NOMO-1 treated with DMSO at 0.1 percent for 48 hours (cell line): ENCODE measurements around the gene PGD.

Source experiments
- DNase-seq: peaks from one replicate; lab custom pipeline; 2025; ENCODE audit not compliant: unreplicated experiment; lab: John Stamatoyannopoulos, UW

The PGD gene

DNA sequence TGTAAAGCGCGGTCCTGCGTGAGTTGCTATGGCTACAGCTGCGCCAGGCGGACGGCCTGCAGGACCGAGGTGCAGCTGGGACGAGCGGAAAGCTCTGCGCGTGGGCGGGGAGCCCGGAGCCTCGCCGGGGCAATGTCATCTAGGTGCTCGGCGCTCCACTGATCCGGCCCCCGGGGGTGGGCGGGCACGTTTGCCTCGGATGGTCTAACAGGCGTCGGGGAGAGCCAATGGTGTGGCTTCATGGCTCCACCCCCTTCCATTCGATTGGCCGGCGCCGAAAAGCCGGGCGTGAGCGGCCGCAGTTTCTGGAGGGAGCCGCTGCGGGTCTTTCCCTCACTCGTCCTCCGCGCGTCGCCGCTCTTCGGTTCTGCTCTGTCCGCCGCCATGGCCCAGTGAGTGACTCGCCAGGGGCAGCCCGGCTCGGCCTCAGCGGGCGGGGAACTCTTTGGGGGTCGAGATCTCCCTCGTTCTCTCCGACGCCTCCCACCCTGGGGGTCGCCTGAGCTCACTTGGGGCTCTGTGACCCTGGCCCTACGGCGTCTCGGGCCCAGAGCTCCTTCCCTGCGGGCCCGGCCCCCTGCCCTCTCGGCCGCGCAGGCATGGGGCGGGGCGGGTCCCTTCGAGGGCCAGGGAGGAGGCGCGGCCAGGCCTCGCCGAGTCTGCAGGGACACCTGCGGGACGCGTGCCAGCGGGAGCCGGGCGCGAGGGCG, at the start of gene PGD:
Gene PGD (plus strand): TSS at position 331 of the 710 bp plus-strand sequence. CDS start 54 bp downstream, at position 385.
- DNase-seq, result peak; percentile 98

GRCh38 chr1:10353282-10353681, 45.6 kb upstream of the PGD start:
- DNase-seq, result no peak

DNA sequence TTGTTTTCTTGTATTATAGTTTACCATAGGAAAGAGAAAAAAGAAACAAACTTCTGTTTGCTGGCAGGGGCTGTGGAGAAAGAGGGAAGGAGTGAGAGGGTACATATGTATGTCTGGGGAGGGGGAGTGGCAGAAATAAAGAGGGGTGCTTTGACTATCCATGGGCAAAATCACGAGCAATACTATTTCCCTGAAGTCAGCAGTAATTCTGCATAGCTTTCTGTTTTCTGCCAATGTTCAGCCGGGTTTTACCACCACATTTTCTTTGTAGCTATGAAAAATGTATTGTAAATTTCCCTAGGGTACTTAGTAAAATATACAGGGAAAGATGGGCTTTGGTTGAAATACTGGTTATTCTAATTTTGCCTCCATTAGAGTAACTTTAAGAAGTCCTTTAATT, 45.2 kb upstream of the PGD start:
- DNase-seq, result no peak

DNA sequence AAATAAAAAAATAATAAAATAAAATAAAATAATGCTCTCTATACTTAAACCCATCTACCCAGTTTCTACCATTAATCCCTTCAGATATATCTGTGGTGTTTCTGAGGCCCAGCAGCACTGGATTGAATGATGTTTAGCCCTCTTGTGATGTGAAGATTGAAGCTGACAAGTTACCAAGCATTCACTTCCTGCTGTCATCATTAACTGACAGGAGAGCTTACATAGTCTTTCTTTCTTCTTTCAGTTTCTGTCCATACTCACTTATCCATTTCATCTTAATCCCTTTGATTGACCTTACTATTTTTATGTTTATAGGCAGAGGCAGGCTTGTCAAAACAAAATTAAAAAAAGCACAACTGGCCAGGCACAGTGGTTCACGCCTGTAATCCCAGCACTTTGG, 38.8 kb upstream of the PGD start:
- DNase-seq, result peak; percentile 0

- no peak for DNase-seq
Observed at GRCh38 chr1:10361515-10361914, 37.3 kb upstream of the PGD start.

GRCh38 chr1:10368194-10368593, 30.7 kb upstream of the PGD start:
- DNase-seq, result no peak

DNA sequence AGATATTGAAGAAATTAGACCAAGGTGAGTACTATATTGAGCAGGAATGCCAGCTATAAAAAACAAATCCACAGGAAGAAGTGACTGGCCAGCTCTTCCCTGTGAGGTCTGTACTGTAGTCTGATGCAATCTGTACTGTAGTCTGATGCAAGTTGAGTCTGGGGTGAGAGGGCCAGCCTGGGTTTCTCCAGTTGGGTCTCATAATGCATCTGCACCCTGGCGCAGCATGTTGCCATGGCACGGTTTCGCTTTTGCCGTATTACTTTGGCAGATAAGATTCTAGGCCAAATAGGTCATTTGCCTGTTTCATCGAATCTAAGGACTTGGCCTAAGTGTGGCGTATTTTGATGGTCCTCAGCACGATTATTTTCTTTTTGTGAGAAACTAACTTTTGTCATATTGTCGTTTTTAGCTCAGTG, 24.4 kb upstream of the PGD start:
- no peak for DNase-seq

GRCh38 chr1:10377365-10378029, 21.4 kb upstream of the PGD start:
- peak; percentile 83 for DNase-seq

DNA sequence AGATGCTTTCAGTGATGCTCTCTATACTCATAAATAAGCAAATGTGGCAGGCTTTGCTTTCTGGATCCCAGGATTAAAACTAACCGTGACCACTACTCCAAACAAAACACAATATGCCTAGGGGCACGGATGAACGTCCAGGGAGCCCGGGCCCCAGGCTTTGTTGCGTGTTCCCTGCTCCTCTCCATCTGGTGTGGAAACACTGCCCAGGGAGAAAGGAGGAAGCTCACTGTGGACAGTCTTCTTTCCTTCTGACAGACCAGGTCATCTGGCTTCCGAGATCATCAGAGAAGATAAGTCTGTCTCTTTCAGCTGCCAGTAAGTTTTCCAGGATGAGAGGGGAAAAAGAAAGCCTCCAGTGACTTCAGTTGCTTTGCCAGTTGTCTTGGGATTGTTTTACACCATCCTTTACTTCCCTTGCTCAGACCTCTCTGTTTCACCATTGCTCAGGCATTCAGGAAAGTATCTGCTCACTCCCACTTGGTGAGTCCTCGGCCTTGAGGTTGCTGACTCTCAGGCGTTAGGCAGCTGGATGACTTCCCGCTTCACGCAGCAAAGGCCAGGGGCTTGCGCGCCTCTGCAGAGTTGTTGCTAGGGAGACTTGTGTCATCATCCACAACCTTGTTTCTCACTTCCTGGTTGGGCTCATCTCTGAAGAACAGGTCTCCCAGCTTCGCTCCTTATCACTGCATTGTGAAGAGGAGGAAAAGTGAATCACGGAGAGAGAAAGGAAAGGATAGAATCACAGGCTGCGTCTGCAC, 20.6 kb upstream of the PGD start:
- DNase-seq, result peak; percentile 90

- DNase-seq, result no peak
Observed at GRCh38 chr1:10379101-10379620, 19.7 kb upstream of the PGD start.

DNA sequence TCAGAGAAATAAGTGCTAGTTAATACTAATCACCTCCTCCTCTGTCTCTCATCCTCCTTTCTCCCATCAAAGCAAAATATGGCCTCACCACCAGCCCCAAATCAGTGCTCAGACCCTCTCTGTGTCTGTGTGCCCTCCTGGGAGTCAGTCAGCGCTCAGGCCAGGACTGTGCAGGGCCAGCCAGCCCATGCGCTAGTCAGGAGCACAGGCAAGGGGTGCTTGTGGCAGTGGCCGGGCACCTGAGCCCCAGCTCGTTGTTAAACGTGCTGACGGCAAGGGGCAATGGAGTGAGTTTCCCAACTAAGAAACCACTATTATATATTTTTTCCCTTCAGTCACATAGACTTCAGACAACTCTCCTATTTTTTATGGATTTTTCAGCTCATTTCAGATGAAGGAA, 19.2 kb upstream of the PGD start:
- DNase-seq, result no peak

- no peak for DNase-seq
Observed at GRCh38 chr1:10380594-10381275, 18.1 kb upstream of the PGD start.

- DNase-seq, result no peak
Observed at GRCh38 chr1:10383630-10384029, 15.2 kb upstream of the PGD start.

DNA sequence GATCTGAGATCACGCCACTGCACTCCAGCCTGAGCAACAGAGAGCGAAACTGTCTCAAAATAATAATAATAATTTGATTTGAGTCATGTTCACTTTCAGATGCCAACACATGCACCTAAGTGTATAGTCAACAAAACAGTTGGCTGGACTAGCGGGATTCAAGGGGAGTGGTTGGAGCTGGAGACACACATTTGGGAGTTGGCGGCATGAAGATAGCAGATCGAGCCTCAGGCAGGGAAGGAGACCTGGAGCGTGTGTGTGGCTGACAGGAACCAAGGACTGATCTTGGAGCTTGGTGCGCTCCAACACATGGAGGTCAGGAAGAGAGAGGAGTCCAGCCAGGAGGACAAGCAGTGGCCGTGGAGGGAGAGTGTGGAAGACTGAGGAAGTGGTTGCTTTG, 14.6 kb upstream of the PGD start:
- no peak for DNase-seq

- DNase-seq, result no peak
Observed at GRCh38 chr1:10386761-10387676, 11.8 kb upstream of the PGD start.

- DNase-seq, result peak; percentile 97
Observed at GRCh38 chr1:10387677-10388386, 11.0 kb upstream of the PGD start.

DNA sequence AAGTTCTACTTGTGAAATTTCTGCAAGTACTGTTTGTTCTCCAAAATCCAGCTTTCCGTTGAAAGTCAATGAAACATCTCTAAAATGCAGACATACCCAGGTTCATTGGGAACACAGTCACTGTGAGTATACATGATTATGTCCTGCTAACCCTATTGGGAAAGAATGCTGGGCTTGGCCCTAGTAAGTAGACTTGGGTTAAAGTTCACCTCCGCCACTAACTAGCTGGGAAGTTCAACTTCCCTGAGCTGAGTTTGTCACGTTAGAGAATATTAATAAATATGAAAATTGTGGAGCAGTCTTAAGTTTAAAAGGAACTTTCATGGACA, 10.5 kb upstream of the PGD start:
- DNase-seq, result no peak

GRCh38 chr1:10389271-10389973, 9.4 kb upstream of the PGD start:
- no peak for DNase-seq

DNA sequence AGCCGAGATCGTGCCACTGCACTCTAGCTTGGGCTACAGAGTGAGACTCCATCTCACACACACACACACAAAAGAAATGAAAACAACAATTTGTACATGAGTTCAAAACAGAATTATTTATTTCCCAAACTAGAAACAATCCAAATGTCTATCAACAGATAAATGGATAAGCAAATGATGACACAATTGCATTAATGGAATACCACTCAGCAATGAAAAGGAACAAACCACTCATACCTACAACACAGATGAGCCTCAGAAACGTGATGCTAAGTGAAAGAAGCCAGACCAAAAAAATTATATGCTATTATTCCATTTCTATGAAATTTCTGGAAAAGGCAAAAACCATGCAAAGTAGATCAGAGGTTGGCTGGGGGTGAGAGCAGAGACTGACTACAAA, 2.0 kb upstream of the PGD start:
- DNase-seq, result no peak
